GM21360 (cell line): ENCODE results near the gene DBF4B.
A peak's percentile ranks its signal among the peaks of the same experiment; 100 is the strongest.
"Not testable (repeated sequence)": the region's sequence is repeated elsewhere in the genome, so short reads cannot be mapped to it uniquely, and the experiment has no call there.

ENCODE experiments used
- ATAC-seq: cut with Tn5 transposase; IDR thresholded peaks from one replicate; pipeline ENCODE4 v1.9.1; 2021; ENCODE audit warnings: mild to moderate bottlenecking, moderate library complexity; ENCODE audit not compliant: unreplicated experiment

DBF4B gene

DNA sequence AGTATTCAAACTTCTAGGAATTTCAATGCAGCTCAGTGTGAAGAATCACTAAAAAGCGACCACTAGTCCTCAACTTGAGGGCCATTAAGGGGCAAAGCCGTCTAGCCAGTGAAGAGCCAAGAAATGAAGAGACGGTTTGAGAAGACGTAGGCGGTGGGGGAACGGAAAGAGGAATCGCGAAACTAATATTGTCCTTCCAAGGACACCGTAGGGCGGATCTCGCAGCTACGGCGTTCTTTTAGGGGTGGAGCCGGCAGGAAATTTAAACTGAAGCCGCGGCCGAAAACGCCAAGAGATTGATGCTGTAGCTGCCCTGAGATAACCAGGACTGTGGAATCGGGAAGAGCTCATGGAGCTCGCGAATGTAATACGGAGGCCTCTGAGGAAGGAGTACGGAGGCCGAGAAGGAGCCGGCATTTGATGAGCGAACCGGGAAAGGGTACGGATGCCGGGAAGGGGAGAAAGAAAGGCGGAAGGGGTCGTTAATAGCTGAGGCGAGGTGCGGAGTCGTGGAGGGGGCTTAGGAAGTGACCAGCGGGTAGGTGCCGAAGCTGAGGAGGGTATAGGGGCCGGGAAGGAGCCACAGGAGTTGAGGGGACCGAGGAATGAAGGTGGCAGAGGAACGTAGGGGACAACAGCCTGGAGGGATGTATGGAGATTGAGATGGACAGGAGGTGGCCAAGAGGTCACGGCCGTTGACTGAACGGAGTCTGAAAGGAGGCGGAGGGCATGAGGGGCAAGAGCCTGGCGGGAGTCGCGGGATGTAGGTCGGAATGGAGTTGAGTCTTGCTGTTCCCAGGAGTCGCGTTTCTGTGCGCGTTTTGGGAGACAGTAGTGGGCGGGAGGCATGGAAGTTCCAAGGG, at the start of gene DBF4B:
Gene DBF4B, plus strand, starts transcription at position 265 of the 863 bp plus-strand sequence. Its CDS starts 156 bp downstream, at position 421.
- peak; percentile 49 for ATAC-seq

DNA sequence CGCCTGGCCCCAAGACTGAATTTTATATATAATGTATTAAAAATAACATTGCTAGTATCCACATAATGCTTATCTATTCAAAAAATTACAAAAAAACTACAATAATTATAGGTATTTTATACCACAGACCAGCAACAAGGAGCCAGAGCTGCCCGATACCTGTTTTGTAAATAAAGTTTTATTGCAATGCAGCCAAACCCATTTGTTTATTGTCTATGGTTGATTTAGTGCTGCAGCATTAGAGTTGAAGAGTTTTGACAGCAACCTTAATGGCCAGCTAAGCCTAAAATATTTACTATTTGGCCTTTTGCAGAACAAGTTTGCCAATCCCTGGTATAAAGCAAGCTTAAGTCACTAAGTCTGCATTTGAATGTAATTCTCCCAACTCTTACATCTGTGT, 46.6 kb upstream of the DBF4B start:
- no peak for ATAC-seq

DNA sequence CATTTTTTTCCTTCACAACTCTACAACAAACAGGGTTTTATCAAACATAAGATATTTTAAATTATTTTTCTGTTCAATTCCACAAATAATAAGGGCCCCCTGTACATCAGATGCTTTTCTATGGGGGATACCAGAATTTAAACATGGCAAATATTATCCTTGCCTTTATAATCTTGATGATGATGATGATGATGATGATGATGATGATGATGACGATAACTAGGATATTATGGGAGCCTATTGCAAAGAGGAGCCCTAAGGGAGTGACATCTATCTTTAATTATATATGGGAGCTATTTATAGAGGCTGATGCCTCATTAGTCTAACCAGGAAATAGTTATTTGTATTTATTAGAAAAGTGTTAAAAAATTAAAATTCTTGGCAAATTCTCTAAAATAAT, 45.4 kb upstream of the DBF4B start:
- ATAC-seq = no peak

GRCh38 chr17:44664867-44665266, 43.6 kb upstream of the DBF4B start:
- no peak for ATAC-seq

DNA sequence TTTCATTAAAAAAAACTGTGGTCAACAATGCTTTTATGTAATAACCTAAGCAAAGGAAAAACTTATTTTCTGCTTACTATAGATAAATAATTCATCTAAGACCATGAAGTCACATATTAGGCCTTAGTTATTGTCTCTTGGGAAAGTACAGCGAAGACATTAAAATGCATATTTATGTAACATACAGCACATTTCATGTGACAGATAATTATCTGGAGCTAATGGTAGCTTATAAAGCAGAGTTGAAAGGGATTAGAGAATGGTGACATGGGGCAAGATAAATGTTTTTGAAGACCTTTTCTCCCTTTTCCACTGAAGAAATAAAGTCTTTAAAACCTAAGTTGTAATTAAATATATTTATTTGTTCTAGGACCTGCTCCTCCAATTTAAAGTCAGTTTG, 42.5 kb upstream of the DBF4B start:
- no peak for ATAC-seq

DNA sequence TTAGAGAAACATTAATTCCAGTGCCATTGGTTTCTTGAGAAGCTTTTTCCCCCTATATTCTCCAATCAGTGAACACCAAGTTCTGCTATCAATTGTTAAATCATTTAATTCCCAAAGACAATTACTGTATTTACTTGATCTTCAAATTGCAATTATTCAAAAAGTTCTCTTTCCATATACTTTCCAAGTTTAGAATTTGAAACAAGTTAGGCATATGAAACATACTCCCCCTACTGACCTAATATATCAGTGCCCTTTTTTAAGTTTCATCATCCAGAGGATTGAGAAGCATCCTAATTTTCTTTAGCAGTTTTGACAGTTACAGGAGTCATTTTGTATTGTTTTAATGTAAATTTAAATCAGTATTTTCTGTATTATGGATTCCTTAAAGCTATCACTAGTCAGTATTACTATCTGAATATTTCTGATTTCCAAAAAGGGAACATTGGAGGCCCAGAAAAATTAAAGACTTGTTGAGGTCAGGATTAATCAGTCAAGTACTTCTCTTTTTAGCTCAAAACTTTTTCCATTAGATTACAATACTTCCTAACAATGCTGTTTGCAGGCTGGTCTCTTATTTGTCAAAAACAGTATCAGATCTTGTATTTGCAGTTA, 35.9 kb upstream of the DBF4B start:
- ATAC-seq = no peak

DNA sequence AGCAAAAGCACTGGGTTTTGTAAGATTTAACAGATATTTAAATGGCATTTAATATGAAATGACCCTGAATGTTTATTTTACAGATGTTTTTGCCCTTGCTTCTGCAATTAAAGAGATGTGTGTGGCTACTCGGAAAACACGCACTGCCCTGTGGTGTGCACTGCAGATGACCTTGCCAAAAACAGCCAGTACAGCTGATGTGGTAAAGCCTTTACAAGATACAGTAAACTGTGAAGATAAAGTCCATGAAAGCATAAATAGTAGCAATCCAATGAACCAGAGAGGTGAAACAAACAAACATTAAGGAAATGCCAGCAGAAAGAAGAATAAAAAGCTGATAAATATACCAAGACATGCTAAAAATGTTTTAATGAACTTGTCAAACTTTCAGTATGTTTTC, 34.6 kb upstream of the DBF4B start:
- ATAC-seq = no peak

GRCh38 chr17:44677136-44677535, 31.3 kb upstream of the DBF4B start:
- ATAC-seq = no peak

DNA sequence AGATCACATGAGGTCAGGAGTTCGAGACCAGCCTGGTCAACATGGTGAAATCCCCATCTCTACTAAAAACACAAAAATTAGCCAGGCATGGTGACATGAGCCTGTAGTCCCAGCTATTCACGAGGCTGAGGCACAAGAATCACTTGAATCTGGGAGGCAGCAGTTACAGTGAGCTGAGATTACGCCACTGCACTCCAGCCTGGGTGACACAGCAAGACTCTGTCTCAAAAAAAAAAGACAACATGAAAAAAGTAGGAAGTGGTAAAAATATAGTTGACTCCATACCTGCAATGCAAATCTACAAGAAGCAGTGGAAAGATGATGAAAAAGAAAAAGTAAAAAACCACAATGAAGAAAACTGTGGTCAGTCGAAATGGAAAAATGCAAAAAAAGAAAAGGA, 25.2 kb upstream of the DBF4B start:
- not testable (repeated sequence) for ATAC-seq

- ATAC-seq = no peak
Observed at GRCh38 chr17:44687756-44688155, 20.7 kb upstream of the DBF4B start.

- no peak for ATAC-seq
Observed at GRCh38 chr17:44688200-44688599, 20.3 kb upstream of the DBF4B start.

- ATAC-seq = no peak
Observed at GRCh38 chr17:44688675-44689476, 19.6 kb upstream of the DBF4B start.

DNA sequence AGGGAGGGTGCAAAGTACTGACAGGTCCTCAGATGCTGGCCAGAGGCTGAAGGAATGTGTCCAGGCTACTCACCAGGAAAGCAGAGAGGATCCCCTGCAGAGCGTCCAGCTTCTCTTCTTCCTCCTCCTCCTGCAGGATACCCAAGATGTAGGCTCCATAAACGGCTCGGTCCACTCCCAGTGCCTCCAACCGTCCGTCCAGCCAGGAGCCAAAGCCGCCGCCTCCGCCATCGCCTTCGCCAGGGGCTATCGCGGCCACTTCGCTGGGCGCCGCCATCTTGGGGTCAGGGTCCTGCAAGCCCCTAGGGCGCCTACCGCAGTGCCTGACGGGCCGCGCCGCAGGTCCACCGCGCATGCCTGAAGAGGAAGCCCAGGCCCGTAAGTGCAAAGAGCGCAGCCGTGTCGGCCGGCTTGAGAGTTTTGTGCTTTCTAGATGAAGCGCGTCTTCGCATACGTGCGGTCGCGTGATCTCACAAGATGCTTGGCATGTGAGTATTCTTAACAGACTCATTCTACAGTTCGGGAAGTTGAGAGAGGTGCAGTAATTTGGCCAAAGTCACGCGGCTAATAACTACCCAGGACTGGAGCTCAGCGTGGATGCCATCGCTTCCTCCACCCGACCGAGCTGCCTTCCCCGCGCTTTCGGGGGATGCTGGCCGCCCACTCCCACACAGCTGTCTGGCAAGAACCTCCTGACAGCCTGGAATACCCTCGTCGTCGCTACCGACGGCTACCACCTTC, 18.8 kb upstream of the DBF4B start, which contains the start of gene CCDC43:
Gene CCDC43, minus strand, starts transcription at position 300 of the 741 bp plus-strand sequence. Its CDS starts 23 bp downstream, at position 277.
- peak; percentile 75 for ATAC-seq

- ATAC-seq = not testable (repeated sequence)
Observed at GRCh38 chr17:44690746-44691306, 17.6 kb upstream of the DBF4B start.

GRCh38 chr17:44693609-44694008, 14.9 kb upstream of the DBF4B start:
- no peak for ATAC-seq

DNA sequence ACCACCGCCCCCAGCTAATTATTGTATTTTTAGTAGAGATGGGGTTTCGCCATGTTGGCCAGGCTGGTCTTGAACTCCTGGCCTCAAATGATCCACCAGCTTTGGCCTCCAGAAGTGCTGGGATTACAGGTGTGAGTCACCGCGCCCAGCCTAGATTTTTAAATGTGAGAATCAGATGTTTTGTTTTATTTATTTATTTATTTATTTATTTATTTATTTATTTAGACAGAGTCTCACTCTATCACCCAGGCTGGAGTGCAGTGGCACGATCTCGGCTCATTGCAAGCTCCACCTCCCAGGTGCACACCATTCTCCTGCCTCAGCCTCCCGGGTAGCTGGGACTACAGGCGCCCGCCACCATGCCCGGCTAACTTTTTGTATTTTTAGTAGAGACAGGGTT, 8.2 kb upstream of the DBF4B start:
- not testable (repeated sequence) for ATAC-seq

DNA sequence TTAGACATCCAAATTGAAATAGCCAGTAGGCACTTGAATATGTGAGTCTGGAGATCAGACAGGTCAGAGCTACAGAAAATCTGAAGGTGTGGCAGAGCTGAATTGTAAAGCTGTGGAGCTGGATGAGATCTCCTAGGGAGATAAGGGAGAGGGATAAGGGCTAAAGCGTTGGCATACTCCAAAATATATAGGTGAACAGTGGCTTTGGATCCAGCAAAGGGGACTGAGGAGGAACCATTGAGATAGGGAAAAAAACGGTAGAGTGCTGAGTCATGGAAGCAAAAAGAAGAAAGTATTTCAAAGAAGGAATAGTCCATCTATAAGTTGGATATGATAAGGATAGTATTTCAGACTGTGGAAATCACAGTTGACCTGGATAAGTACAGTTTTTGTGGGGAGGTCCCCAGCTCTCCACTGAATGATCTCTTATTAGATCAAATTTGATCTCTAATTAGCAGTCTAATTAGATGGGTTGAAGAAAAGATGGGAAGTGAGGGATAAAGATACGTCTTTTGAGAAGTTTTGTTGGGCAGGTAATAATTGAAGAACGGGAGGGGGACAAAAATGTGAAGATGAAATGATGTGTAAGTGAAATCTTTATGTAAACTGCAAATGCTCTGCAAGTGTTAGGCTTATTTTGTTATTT, 587 bp upstream of the DBF4B start:
- no peak for ATAC-seq

DNA sequence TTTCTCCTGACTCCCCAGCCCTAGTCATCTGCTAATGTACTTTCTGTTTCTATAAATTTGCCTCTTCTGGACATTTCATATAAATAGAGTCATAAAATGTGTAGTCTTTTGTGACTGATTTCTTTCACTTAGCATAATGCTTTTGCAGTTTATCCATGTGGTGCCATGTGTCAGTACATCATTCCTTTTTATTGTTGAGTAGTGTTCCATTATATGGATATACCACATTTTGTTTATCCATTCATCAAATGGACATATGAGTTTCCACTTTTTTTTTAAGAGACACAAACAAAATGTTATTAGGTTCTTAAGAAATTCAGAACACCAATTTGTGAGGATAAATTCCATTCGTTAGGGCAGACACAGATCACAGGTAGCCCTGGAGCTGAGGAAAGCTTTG, 11.0 kb downstream of the DBF4B start:
- ATAC-seq = no peak

- no peak for ATAC-seq
Observed at GRCh38 chr17:44722254-44722653, 13.8 kb downstream of the DBF4B start.

- ATAC-seq = not testable (repeated sequence)
Observed at GRCh38 chr17:44726121-44726520, 17.7 kb downstream of the DBF4B start.
